Left renal pelvis (tissue), 4 donors: Measurements from ENCODE around the gene ADCY2. TPM values are rescaled to one million over a fixed set of nuclear protein-coding genes. Genes with fewer than 3 reads are reported as not detected.

Experiments used
- DNase-seq, 4 donors: peaks; one replicate each; pipeline ENCODE4 v3.0.0-alpha.2; 2013; ENCODE audit warnings: low read depth in 4 of 4, low spot score in 3 of 4
- polyA plus RNA-seq, 4 donors: library from polyadenylated mRNA; unstranded; fragments of 120-200 nt; gene quantifications; one replicate each; pipeline ENCODE4 v1.2.1, GENCODE V29; 2013; ENCODE audit not compliant: insufficient read length in 4 of 4

Gene ADCY2
- polyA plus RNA-seq, 4 donors, result 4.4 to 7.7 (median 6.4) TPM

GRCh38 chr5:7706256-7706655 is 310.3 kb downstream of the ADCY2 start:
- no peak for DNase-seq

GRCh38 chr5:7714119-7714518 is 318.2 kb downstream of the ADCY2 start:
- DNase-seq, result no peak

GRCh38 chr5:7714697-7715096 is 318.8 kb downstream of the ADCY2 start:
- DNase-seq, result no peak

GRCh38 chr5:7717691-7718090 is 321.8 kb downstream of the ADCY2 start:
- no peak for DNase-seq

- DNase-seq, result no peak
These were observed 332.1 kb downstream of the ADCY2 start for GRCh38 chr5:7728076-7728475.

DNA sequence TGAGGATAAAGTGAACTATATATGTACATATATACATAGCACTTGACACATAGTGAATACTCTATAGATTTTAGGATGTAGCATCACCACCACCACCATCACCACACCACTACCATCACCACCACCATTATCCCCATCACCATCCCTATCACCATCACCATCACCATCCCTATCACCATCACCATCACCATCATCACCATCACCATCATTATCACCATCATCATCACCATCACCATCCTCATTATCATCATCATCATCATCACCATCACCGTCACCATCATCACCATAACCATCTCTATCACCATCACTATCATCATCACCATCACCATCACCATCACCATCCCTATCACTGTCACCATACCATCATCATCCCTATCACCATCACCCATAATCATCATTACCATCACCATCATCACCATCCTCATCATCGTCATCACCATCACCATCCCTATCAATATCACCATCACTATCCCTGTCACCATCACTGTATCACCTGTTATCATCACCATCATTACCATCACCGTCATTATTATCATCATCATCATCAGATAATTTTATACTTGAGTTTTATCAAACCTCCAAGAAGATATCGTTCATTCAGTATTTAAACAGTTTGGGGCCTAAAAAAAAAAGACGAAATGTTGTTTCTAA is 345.6 kb downstream of the ADCY2 start:
- DNase-seq, result no peak

- DNase-seq, result no peak
These were observed 346.3 kb downstream of the ADCY2 start for GRCh38 chr5:7742241-7742656.

- DNase-seq, result peak; percentile 35 to 51 (median 41)
These were observed 350.1 kb downstream of the ADCY2 start for GRCh38 chr5:7745882-7746610.

GRCh38 chr5:7747728-7748127 is 351.8 kb downstream of the ADCY2 start:
- DNase-seq, result no peak

DNA sequence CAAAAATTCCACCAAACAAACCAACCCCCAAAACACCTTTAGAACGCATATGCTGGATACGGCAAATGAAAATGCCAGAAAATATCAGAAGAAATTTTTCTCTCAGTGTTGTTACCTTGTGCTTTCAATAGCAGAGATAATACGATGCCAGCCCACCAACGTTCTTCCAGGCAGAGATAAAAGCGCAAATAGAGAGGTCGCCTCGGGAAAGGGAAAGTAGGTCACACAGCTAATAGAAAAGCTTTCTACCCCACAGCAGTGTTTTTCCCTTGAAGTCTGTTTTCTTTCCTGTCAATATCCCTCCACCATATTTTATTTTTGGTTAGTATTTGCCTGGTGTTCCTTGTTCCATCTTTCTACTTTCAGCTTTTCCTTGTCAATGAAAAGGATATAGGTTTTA is 353.7 kb downstream of the ADCY2 start:
- DNase-seq, result no peak

GRCh38 chr5:7751874-7752273 is 355.9 kb downstream of the ADCY2 start:
- DNase-seq, result no peak

DNA sequence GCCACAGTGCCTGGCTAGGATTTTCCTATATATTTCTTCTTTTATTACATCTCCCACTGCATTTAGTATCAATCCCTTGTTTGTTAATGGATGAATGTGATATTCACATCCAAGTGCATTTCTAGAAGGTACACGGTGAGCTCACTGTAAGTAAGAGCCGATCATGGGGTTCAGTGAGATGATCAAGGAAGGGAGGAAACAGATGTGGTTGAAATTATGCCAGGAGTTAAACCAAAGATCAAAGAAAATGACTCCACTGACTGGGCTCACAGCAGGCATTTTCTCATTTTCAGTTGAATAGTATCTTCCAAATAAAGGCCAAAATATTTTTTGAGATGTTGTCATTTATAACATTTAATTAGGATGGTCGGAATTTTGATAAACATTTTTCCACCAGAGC is 357.2 kb downstream of the ADCY2 start:
- DNase-seq, result no peak

DNA sequence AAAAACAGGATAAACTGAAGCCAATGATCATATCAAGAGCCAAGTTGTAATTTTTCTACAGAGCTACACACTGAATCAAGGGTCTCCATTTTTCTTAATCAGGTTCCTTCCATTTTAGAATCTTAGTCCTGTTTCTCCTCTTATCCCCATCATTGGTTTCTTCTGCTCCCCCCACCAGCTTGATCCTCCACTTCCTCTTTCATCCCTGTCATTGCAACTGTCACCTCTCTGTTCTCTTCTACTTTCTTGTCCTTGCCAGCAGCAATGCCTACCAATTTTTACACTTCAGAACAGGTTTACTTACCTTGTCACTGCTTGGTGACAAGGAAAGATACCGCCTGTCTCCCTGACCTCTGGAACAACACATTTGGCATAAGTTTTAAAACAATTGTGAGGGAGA is 357.7 kb downstream of the ADCY2 start:
- no peak for DNase-seq

DNA sequence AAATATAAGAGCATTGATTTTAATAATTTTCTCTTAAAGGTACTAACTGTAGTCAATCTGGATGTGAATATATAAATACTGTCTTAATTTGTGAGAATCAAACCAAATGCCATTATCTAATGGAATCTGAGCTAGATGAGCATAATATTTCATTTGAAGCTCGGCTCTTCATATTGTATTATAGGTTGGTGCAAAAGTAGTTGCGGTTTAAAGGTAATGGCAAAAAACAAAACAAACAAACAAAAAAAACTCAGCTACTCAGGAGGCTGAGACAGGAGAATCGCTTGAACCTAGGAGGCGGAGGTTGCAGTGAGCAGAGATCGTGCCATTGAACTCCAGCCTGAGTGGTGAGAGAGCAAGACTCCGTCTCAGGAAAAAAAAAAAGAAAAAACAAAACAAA is 358.6 kb downstream of the ADCY2 start:
- DNase-seq, result no peak

GRCh38 chr5:7754997-7755596 is 359.2 kb downstream of the ADCY2 start:
- peak in 1 of 4 donors; percentile 12 for DNase-seq

DNA sequence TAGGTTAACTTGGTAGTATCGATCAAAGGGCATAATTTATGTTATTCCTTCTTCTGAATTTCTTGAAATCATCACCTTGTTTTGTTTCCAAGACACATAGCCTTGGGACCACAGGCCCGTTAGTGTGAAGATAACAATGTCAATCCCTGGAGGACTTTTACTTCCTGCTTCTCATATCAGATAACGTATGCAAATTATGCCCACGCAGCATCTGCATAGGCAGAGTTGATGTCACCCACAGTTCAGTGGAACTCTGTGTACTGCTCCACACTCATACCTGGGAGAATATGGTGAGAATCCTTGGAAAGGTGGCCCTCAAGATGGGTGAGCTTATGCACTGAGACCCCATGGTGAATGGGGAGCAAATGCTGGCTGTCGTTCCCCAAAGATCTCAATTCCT is 360.0 kb downstream of the ADCY2 start:
- no peak for DNase-seq

DNA sequence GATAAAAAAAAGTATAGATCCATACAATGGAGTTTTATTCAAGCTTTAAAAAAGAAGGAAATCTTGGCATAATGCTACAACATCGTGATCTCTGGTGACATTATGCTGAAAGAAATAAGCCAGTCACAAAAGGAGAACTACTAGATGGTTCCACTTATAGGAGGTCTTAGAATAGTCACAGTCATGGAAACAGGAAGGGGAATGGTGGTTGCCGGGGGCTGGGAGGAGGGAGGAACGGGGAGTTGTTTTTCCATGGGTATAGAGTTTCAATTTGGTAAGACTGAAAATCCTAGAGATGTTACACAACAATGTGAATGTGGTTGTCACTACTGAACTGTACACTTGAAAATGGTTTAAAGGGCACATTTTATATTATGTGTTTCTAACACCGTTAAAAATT is 360.5 kb downstream of the ADCY2 start:
- DNase-seq, result no peak

- DNase-seq, result no peak
These were observed 363.4 kb downstream of the ADCY2 start for GRCh38 chr5:7759257-7759871.

DNA sequence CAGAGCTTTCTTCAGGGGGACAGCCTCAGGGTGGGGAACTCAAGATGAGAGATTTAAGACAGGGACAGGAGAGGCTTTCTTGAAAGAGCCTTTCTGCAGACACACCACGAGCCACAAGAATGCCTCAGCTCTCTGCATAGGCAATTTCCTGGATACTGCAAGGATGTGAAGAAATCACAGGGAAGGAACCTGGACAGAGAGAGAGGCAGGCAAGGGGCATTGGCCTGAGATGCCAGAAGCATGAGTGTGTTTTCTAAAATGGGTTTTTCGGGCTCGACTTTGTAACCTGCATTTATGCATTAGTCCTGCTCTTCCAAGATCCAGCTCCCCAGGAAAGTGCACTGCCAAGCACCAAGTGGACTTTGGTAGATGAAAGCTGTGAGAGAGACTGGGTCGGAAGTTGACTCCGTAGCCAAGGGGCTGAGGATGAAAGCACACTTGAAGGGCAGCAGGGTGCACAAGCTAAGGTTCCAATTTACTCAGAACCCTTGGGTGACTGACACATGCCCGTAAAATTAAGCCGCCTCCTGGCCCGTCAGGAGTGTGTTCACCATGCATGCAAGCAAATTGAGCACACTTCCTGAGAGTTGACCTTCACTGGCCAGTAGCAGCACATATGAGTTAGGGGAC is 364.1 kb downstream of the ADCY2 start:
- no peak for DNase-seq

- no peak for DNase-seq
These were observed 366.3 kb downstream of the ADCY2 start for GRCh38 chr5:7762267-7762666.

DNA sequence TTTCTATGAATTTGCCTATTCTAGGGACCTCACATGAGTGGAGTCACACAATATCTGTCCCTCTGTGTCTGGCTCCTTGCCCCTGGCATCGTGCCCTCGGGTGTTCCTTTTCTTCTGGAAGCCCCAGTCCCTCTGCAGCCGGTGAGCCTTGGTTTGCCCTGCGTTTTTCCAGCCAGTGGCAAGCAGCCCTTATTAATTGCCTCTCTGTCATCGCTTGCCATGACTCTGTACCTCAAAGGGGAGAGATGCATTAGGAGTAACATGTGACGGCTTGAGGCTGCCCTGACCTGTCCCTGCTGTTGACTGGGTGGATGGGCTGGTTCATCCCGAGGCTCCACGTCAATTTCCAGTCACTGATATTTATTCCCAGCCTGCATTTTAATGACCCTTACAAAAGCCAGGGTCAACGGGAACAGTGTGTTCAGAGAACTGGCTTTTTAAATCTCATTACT is 367.7 kb downstream of the ADCY2 start:
- no peak for DNase-seq
